ENCODE data around the gene RAF1. TPM values are rescaled to one million over a fixed set of nuclear protein-coding genes. Genes with fewer than 3 reads are reported as not detected.

Gene RAF1
- total and polyA plus RNA-seq, 2 experiments from 2014 or later: 39.5 to 123 TPM

GRCh38 chr3:12660196-12660595, 3.7 kb downstream of the RAF1 start (continued):
- no peak for TF ChIP-seq ETS1 (IDR thresholded peaks at IDR 0.05)
- TF ChIP-seq STAT1 (IDR thresholded peaks at IDR 0.05; ENCODE audit: unreplicated experiment): no peak
- TF ChIP-seq POLR2AphosphoS5 (IDR thresholded peaks at IDR 0.05; ENCODE audit: low read depth): no peak
- TF ChIP-seq NANOG (IDR thresholded peaks at IDR 0.05; ENCODE audit: borderline replicate concordance): no peak
- TF ChIP-seq JUNB (IDR thresholded peaks at IDR 0.05; ENCODE audit: unreplicated experiment): no peak
- TF ChIP-seq ZNF331 (CRISPR knock-in tag; IDR thresholded peaks at IDR 0.05; ENCODE audit: low read depth): no peak
- no peak for TF ChIP-seq CTCF (conservative IDR thresholded peaks at IDR 0.05; ENCODE audit: low read depth in 2 of 2)

GRCh38 chr3:12659316-12660015, 4.5 kb downstream of the RAF1 start:
- H3K79me2 ChIP-seq (replicated peaks; ENCODE audit: insufficient read depth): peaks cover 93% of the 10 kb centered on the region
- H3K27me3 ChIP-seq (ENCODE audit: insufficient read depth): no peaks in the 10 kb centered on the region
- no peak overlapping the region for H2AFZ ChIP-seq
- no peak overlapping the region for H3K4me3 ChIP-seq
- peaks cover 7% of the 10 kb centered on the region for H3K27me3 Mint-ChIP-seq (ENCODE audit: insufficient read depth, low read depth, poor library complexity)
- H3K4me2 ChIP-seq: peak overlapping the region; percentile 21
- H3F3A ChIP-seq (replicated peaks; ENCODE audit: low read depth): peaks cover 6% of the 10 kb centered on the region; the same call in 1 of the 2 replicates
- ATAC-seq: no peak
- no peaks in the 10 kb centered on the region for H3K9me3 Mint-ChIP-seq
- H3K36me3 ChIP-seq (ENCODE audit: insufficient read depth): no peaks in the 10 kb centered on the region
- H3K9me2 ChIP-seq (ENCODE audit: insufficient read depth): no peaks in the 10 kb centered on the region
- H4K20me1 ChIP-seq (replicated peaks; ENCODE audit: insufficient read depth): peaks cover 49% of the 10 kb centered on the region
- DNase-seq (ENCODE audit: low spot score): no peak
- H3K36me3 Mint-ChIP-seq (ENCODE audit: low read depth): peaks cover 11% of the 10 kb centered on the region; the same call in 2 of the 3 replicates
- H3K4me1 Mint-ChIP-seq: peaks cover 39% of the 10 kb centered on the region
- no peak overlapping the region for H3K4me3 Mint-ChIP-seq
- peak overlapping the region; percentile 42; the same call in 1 of the 2 replicates for H3K27ac Mint-ChIP-seq
- no peak overlapping the region for H3K27ac ChIP-seq (ENCODE audit: low read depth)
- peaks cover 30% of the 10 kb centered on the region for H3K4me1 ChIP-seq (ENCODE audit: insufficient read depth)
- TF ChIP-seq JUNB (IDR thresholded peaks at IDR 0.05; ENCODE audit: unreplicated experiment) (no peak), EZH2phosphoT487 (IDR thresholded peaks at IDR 0.05; ENCODE audit: unreplicated experiment) (no peak), ZNF462 (CRISPR knock-in tag; IDR thresholded peaks at IDR 0.05) (no peak), POLR2AphosphoS5 (IDR thresholded peaks at IDR 0.05; ENCODE audit: low read depth) (no peak), STAT1 (IDR thresholded peaks at IDR 0.05; ENCODE audit: unreplicated experiment) (no peak), NANOG (IDR thresholded peaks at IDR 0.05; ENCODE audit: borderline replicate concordance) (no peak), CTCF (conservative IDR thresholded peaks at IDR 0.05; ENCODE audit: low read depth in 2 of 2) (no peak)
